ENCODE data around the gene RGS9BP.

Gene RGS9BP

DNA sequence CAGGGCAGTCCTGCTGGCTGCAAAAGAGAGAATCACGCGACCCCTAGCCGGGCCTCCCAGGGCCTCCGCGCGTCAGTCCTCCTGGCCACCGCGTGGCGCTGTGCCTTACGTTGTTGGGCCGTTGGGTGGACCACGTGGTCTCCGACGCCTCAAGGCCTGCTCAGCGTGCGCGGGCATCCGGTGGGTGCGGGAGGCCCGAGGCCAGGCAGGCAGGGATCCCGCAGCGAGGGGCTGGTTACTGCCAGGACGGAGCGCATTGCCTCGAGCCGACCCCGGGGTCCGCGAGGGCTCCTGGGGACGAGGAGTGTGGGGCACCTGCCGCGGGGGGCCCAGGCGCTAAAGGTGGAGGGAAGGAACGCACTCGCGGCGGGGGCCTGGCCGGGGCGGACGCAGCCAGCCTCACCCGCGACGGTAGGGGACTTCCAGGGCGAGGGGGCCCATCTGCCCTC, 44.0 kb downstream of the RGS9BP start, which contains the start of gene TDRD12:
Gene TDRD12, plus strand, starts transcription at position 157 of the 449 bp plus-strand sequence. CDS start 306 bp downstream, outside the sequence.
- H3K27ac Mint-ChIP-seq: no peak within 1 kb of the TSS
- no peak within 1 kb of the TSS for H3K4me3 Mint-ChIP-seq
- intact Hi-C loops (cut with micrococcal nuclease): no loop called here
- H3K9me3 Mint-ChIP-seq: no peaks in the 10 kb centered on the region
- peaks cover 26% of the 10 kb centered on the region for H3K36me3 Mint-ChIP-seq (ENCODE audit: low read depth)
- no peaks in the 10 kb centered on the region for H3K27me3 Mint-ChIP-seq
- H3K4me1 Mint-ChIP-seq (ENCODE audit: low read depth): no peaks in the 10 kb centered on the region

DNA sequence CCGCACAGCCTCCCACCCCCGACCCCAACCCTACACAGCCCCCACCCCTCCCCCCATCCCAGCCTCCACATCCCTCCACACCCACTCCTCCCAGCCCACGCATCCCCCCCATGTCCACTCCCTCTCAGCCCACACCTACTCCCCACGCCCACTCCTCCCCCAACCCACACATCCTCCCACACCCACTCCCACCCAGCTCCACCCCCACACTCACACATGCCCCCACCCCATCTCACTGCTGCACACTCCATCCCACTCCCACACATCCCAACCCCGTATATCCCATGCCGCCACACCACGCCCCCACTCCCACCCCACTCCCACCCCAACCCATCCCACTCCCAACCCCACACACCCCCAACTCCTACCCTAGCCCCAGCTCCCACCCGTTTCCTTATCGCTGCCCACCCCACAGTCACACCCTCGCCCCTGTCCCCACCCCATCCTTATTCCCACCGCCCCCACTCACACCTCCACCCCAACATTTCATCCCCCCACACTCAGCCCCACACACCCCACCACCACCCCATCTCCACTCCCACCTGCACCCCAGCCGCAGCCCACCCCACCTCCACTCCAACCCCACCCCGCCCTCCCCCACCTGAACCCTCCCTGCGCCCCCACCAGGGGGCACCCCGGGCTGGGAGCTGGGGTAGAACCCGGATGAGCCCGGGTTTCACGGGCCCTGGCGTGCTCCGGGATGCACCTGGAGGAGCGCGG, 44.7 kb downstream of the RGS9BP start:
- Mint-ChIP-seq H3K27me3 (no peaks in the 10 kb centered on the region), H3K4me3 (no peak overlapping the region), H3K36me3 (ENCODE audit: low read depth) (peaks cover 18% of the 10 kb centered on the region), H3K4me1 (ENCODE audit: low read depth) (no peaks in the 10 kb centered on the region), H3K27ac (no peak overlapping the region), H3K9me3 (no peaks in the 10 kb centered on the region)
- intact Hi-C loops (cut with micrococcal nuclease): no loop called here

DNA sequence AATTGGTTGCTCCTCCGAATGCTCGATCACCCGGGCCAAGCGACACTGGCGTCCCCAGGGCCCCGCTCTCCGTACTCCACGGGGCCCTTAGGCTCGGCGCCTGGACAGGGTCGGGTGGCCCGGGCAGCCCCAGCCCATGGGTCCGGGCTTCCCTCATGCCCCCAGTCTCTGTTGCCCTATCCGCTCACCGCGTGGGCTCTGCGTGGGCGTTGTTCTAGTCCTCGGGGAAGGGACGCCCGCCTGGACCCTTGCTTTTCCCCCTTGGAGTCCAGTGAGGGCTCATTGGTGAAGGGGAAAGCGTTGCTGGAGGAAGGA, 45.2 kb downstream of the RGS9BP start:
- Mint-ChIP-seq H3K9me3 (no peaks in the 10 kb centered on the region), H3K4me3 (no peak overlapping the region), H3K4me1 (ENCODE audit: low read depth) (no peaks in the 10 kb centered on the region), H3K27ac (no peak overlapping the region), H3K36me3 (ENCODE audit: low read depth) (peaks cover 15% of the 10 kb centered on the region), H3K27me3 (no peaks in the 10 kb centered on the region)
- intact Hi-C loops (cut with micrococcal nuclease): no loop called here
